ENCODE data around the gene CYSLTR2.

CYSLTR2 gene, protein sequence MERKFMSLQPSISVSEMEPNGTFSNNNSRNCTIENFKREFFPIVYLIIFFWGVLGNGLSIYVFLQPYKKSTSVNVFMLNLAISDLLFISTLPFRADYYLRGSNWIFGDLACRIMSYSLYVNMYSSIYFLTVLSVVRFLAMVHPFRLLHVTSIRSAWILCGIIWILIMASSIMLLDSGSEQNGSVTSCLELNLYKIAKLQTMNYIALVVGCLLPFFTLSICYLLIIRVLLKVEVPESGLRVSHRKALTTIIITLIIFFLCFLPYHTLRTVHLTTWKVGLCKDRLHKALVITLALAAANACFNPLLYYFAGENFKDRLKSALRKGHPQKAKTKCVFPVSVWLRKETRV

DNA sequence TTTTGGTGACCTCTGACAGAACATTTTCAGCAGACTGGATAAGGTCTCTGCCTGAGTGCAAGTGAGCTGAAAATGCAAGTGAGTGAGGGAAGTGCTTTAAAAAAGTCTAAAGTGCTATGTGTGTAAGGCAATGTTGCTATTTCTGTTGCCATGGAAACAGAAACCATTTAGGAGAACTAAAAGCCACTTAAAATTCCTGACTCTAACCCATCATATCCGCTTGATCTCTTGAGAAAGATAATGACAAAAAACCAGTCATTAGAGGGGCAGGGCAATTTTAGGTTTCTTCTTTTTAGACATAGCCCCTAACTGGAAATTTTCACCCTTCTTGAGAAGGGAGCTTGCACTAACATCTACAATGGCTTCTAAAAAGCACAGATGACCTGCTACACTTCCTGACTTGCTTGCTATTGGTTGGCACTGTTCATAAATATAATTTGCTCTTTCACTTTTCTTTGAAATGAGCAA is at the start of gene CYSLTR2:
CYSLTR2 (plus strand) TSS at position 458 of the 468 bp plus-strand sequence. CDS start 52,889 bp downstream, outside the sequence.
- H3K9ac ChIP-seq (ENCODE audit: low read length), result no peak within 1 kb of the TSS
- no peaks in the 10 kb centered on the region for H3K36me3 ChIP-seq (ENCODE audit: control insufficient read depth, insufficient read depth, low read length)
- no peak within 1 kb of the TSS for H3K4me3 ChIP-seq (ENCODE audit: low read length)
- no peak within 1 kb of the TSS for H3K27ac ChIP-seq (ENCODE audit: low read depth, low read length)
- H3K27me3 ChIP-seq (ENCODE audit: control insufficient read depth, insufficient read depth, low read length), result no peaks in the 10 kb centered on the region
- no peaks in the 10 kb centered on the region for H3K4me1 ChIP-seq (ENCODE audit: control insufficient read depth, insufficient read depth, low read length)

DNA sequence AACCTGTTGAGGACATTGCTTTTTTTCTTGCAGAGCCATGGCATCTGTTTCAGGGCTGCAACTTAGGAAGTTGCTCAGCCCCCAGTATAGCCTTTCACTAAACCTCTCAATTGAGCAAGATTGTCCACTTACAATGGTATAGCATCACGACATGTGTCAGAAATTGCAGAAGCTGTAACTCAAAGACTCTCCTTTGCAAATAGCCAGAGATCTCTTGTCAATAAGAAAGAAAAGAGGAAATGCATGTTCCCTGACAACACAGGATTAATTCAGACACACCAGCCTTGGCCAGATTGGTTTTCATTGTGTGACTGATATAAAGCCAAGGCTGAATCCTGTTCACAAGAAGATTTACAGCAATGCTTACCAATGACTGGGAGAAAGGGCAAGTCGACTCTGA is 38.7 kb upstream of the CYSLTR2 start:
- Histone ChIP-seq H3K27ac (ENCODE audit: low read depth, low read length) (no peak overlapping the region), H3K36me3 (ENCODE audit: control insufficient read depth, insufficient read depth, low read length) (no peaks in the 10 kb centered on the region), H3K4me1 (ENCODE audit: control insufficient read depth, insufficient read depth, low read length) (no peaks in the 10 kb centered on the region)

DNA sequence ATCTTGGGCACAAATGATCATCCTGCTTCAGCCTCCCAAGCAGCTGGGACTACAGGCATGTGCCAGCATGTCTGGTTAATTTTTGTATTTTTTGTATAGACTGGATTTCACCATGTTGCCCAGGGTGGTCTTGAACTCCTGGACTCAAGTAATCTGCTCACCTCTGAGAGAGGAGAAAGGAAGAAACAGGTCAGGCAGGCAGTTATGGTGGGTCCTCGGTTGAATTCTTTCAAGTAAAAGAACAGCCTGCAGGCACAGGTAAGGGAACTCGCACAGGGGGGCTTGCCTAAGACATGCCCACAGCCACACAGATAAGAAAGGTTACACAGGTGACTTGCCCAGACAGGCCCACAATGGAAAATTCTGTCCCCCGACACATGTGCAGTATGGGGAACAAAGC is 34.8 kb upstream of the CYSLTR2 start:
- Histone ChIP-seq H3K4me1 (ENCODE audit: control insufficient read depth, insufficient read depth, low read length) (no peaks in the 10 kb centered on the region), H3K27ac (ENCODE audit: low read depth, low read length) (no peak overlapping the region), H3K27me3 (ENCODE audit: control insufficient read depth, insufficient read depth, low read length) (no peaks in the 10 kb centered on the region), H3K4me3 (ENCODE audit: low read length) (no peak overlapping the region), H3K9ac (ENCODE audit: low read length) (no peak overlapping the region), H3K36me3 (ENCODE audit: control insufficient read depth, insufficient read depth, low read length) (no peaks in the 10 kb centered on the region)

More for the DNA sequence above, 38.7 kb upstream of the CYSLTR2 start:
- no peak overlapping the region for H3K4me3 ChIP-seq (ENCODE audit: low read length)
- no peak overlapping the region for H3K9ac ChIP-seq (ENCODE audit: low read length)
- no peaks in the 10 kb centered on the region for H3K27me3 ChIP-seq (ENCODE audit: control insufficient read depth, insufficient read depth, low read length)

DNA sequence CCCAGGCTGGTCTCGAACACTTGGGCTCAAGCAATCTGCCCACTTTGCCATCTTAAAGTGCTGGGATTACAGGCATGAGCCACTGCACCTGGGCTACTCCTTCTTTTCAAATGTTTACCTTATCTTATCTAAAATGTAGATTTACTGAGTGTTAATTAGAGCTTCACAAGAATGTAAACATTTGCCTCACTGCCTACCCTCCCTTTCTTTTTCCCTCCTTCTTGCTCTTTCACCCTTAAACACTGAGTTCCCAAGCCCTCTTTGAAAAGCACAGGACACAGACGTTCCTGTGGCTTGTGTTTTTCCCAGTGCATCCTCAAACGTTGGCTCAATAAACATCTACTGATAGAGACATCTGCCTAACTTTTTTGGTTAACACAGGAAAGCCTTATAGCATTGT is 32.7 kb upstream of the CYSLTR2 start:
- no peak overlapping the region for H3K4me3 ChIP-seq (ENCODE audit: low read length)
- H3K9ac ChIP-seq (ENCODE audit: low read length), result no peak overlapping the region
- no peaks in the 10 kb centered on the region for H3K36me3 ChIP-seq (ENCODE audit: control insufficient read depth, insufficient read depth, low read length)
- H3K27ac ChIP-seq (ENCODE audit: low read depth, low read length), result no peak overlapping the region
- no peaks in the 10 kb centered on the region for H3K4me1 ChIP-seq (ENCODE audit: control insufficient read depth, insufficient read depth, low read length)
- no peaks in the 10 kb centered on the region for H3K27me3 ChIP-seq (ENCODE audit: control insufficient read depth, insufficient read depth, low read length)

DNA sequence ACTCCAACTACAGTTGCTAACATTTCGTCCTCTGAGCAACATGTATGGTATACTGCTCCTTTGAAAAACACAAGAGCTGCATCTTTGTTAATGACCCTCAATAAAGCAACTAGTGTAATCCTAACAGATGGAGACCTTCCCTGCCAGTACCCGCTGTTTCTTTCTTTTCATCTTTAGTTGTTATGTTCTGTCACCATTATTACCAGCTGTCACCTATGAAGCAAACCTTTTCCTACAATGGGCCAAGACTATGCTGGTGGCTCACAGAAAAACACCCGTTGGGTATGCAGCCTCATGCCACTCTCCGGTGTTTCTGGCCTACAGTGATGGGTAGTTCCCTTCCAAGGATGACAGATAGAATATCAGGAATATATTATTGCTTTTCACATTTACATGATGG is 29.7 kb upstream of the CYSLTR2 start:
- H3K4me3 ChIP-seq (ENCODE audit: low read length), result no peak overlapping the region
- H3K4me1 ChIP-seq (ENCODE audit: control insufficient read depth, insufficient read depth, low read length), result no peaks in the 10 kb centered on the region
- H3K36me3 ChIP-seq (ENCODE audit: control insufficient read depth, insufficient read depth, low read length), result no peaks in the 10 kb centered on the region
- no peak overlapping the region for H3K9ac ChIP-seq (ENCODE audit: low read length)
- H3K27ac ChIP-seq (ENCODE audit: low read depth, low read length), result no peak overlapping the region
- H3K27me3 ChIP-seq (ENCODE audit: control insufficient read depth, insufficient read depth, low read length), result no peaks in the 10 kb centered on the region

DNA sequence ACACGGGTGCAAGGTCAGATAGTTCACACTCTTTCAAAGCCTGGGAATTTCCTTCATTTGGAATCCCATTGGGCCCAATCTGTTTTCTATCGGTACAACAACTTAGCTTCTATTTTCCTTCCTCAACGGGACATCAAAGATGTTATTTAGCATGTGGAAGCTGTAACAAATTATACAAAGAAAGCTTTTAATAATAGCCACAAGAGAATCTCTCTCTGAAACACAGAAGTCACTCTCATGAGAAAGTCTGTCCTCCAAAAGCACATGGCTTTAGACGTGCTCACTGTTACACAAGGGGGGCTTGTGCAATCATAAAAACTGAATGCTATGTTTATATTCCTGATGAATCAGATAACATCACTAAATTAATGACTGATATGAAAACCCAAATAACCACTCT is 28.9 kb upstream of the CYSLTR2 start:
- no peaks in the 10 kb centered on the region for H3K36me3 ChIP-seq (ENCODE audit: control insufficient read depth, insufficient read depth, low read length)
- no peak overlapping the region for H3K9ac ChIP-seq (ENCODE audit: low read length)
- H3K4me3 ChIP-seq (ENCODE audit: low read length), result no peak overlapping the region
- no peak overlapping the region for H3K27ac ChIP-seq (ENCODE audit: low read depth, low read length)
- no peaks in the 10 kb centered on the region for H3K4me1 ChIP-seq (ENCODE audit: control insufficient read depth, insufficient read depth, low read length)
- H3K27me3 ChIP-seq (ENCODE audit: control insufficient read depth, insufficient read depth, low read length), result no peaks in the 10 kb centered on the region

DNA sequence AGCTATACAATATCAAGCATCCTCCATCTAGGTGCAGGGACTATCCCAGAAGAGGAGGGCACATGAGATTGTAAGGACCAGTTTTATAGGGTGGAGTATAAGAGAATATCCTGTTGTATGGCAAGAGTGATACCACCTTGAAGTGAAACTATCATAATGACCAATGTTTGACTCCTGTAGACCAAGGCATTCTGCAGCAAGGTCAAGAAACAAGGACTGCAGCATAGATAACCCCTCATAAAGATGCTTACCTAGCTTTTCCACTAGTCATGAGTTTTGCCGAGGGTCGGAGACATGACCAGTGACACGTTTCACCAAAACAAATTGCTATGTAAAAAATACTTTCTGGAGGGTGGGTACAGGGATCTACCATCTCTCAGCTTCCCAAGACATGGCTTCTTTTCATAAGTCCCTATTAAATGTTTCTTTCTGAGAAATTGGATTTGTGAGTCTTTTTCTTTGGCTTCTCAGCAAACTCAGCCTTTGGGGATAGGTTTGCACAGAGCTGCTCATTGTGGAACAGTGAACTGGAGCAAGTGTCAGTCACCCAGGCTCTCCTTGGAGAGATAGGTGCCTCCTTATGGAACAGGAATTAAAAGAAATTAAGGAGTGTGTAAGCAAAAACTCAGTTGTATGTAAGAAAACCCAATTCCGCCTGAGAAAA is 28.2 kb upstream of the CYSLTR2 start:
- H3K27ac ChIP-seq (ENCODE audit: low read depth, low read length), result no peak overlapping the region
- H3K4me3 ChIP-seq (ENCODE audit: low read length), result no peak overlapping the region
- H3K4me1 ChIP-seq (ENCODE audit: control insufficient read depth, insufficient read depth, low read length), result no peaks in the 10 kb centered on the region
- no peak overlapping the region for H3K9ac ChIP-seq (ENCODE audit: low read length)
- H3K27me3 ChIP-seq (ENCODE audit: control insufficient read depth, insufficient read depth, low read length), result no peaks in the 10 kb centered on the region
- no peaks in the 10 kb centered on the region for H3K36me3 ChIP-seq (ENCODE audit: control insufficient read depth, insufficient read depth, low read length)

DNA sequence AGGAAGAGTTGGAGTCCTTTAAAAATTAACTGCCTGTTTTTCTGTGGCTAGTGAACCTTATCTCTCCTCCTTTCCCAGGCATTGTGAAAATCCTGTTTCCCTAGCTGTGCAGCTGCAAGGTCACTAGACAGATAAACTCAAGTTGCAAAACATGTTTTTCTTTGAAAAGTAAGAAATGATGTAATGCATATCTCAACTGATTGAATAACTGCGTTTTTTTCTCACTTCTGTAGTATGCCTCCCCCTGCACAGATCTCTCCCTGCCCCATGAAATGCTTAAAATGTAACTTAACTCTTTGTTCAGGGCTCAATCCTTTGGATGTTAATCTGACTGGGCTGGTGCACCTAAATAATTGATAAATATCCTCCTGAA is 27.7 kb upstream of the CYSLTR2 start:
- Histone ChIP-seq H3K36me3 (ENCODE audit: control insufficient read depth, insufficient read depth, low read length) (no peaks in the 10 kb centered on the region), H3K27me3 (ENCODE audit: control insufficient read depth, insufficient read depth, low read length) (no peaks in the 10 kb centered on the region), H3K9ac (ENCODE audit: low read length) (no peak overlapping the region), H3K27ac (ENCODE audit: low read depth, low read length) (no peak overlapping the region), H3K4me3 (ENCODE audit: low read length) (no peak overlapping the region), H3K4me1 (ENCODE audit: control insufficient read depth, insufficient read depth, low read length) (no peaks in the 10 kb centered on the region)

DNA sequence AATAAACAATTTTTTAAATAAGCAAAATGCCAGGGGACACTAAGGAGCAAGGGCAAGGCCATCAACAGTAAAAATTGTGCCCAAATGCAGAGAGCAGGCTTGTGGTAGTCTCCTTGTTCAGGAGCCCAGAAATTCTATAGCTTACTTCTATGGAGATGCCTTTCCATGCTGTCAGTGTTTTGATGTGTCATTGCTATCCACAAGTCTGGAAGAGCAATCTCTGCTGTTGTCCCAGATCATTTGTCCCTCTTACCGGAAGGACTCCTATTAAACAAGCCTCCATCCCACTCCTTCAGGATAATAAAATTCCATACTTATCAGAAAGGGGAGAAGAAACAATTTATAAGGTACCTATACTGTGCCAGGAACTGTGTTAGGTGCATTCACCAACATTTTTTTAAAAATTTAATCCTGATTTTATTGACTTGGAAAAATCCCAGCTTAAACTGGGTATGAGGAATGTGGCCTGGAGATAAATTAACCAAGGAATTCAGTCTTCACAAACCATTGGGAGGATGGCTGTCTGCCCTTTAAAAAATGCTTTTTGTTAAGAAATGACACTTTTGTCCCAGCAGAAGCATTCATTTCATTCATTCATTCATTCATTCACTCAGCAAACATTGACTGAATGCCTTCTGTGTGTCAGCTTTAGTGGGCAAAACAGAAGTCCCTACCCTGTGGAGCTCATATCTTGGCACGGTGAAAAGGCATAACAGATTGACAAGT is 26.8 kb upstream of the CYSLTR2 start:
- no peak overlapping the region for H3K27ac ChIP-seq (ENCODE audit: low read depth, low read length)
- H3K4me3 ChIP-seq (ENCODE audit: low read length), result no peak overlapping the region
- no peaks in the 10 kb centered on the region for H3K36me3 ChIP-seq (ENCODE audit: control insufficient read depth, insufficient read depth, low read length)
- H3K9ac ChIP-seq (ENCODE audit: low read length), result no peak overlapping the region
- no peaks in the 10 kb centered on the region for H3K4me1 ChIP-seq (ENCODE audit: control insufficient read depth, insufficient read depth, low read length)
- H3K27me3 ChIP-seq (ENCODE audit: control insufficient read depth, insufficient read depth, low read length), result no peaks in the 10 kb centered on the region

DNA sequence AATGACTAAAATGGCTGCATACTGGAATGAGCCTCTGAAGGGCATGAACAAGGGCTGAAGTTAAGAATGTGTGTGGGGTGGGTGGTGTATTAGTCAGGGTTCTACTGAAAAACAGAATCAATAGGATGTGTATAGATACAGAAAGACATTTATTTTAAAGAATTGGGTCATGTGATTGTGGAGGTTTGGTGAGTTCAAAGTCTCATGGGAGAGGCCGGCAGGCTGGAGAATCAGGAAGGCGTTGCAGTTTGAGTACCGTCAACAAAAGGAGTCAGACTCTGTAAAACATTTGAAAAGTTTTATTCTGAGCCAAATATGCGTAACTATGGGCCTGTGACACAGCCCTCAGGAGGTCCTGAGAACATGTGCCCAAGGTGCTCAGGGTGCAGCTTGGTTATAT is 24.5 kb upstream of the CYSLTR2 start:
- Histone ChIP-seq H3K27me3 (ENCODE audit: control insufficient read depth, insufficient read depth, low read length) (no peaks in the 10 kb centered on the region), H3K4me1 (ENCODE audit: control insufficient read depth, insufficient read depth, low read length) (no peaks in the 10 kb centered on the region), H3K27ac (ENCODE audit: low read depth, low read length) (no peak overlapping the region), H3K9ac (ENCODE audit: low read length) (no peak overlapping the region), H3K4me3 (ENCODE audit: low read length) (no peak overlapping the region), H3K36me3 (ENCODE audit: control insufficient read depth, insufficient read depth, low read length) (no peaks in the 10 kb centered on the region)

DNA sequence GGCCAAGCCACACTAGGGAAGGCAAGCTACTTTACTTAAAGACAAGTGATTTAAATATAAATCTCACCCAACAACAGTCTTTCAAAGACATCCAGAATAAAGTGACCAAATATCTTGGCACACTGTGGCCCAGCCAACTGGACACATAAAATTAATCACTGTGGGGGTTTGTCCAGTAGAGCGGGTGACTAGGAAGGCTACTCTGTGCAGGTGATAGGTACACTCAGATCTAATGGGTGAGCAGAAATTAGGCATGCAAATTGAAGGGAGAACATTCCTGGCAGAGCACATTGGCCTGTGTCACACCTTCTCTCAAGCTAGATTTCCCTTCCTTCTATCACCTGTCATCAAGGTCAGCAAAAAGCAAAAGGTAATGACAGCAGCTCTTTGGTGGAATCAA is 23.4 kb upstream of the CYSLTR2 start:
- H3K36me3 ChIP-seq (ENCODE audit: control insufficient read depth, insufficient read depth, low read length), result no peaks in the 10 kb centered on the region
- no peaks in the 10 kb centered on the region for H3K27me3 ChIP-seq (ENCODE audit: control insufficient read depth, insufficient read depth, low read length)
- H3K9ac ChIP-seq (ENCODE audit: low read length), result no peak overlapping the region
- no peaks in the 10 kb centered on the region for H3K4me1 ChIP-seq (ENCODE audit: control insufficient read depth, insufficient read depth, low read length)
- H3K4me3 ChIP-seq (ENCODE audit: low read length), result no peak overlapping the region
- no peak overlapping the region for H3K27ac ChIP-seq (ENCODE audit: low read depth, low read length)

DNA sequence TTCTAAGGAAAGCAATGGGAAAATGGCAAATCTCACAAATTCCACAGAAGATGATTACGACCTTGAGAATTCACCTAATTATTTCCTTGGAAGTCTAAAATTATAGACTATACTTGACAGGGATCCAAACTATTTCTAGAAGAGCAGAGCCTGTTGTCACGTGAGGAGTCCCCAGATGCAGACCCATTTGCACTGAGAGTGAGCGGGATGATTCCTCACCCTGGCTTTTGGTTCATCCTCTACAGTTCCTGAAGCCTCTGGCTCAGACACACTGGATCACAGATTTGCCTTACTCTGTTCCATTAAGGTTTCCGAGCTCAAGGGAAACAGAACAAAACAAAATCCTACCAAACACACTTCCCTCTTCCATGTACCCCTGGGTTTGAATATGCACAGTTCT is 23.0 kb upstream of the CYSLTR2 start:
- H3K27ac ChIP-seq (ENCODE audit: low read depth, low read length), result no peak overlapping the region
- H3K4me3 ChIP-seq (ENCODE audit: low read length), result no peak overlapping the region
- H3K36me3 ChIP-seq (ENCODE audit: control insufficient read depth, insufficient read depth, low read length), result no peaks in the 10 kb centered on the region
- H3K9ac ChIP-seq (ENCODE audit: low read length), result no peak overlapping the region
- no peaks in the 10 kb centered on the region for H3K4me1 ChIP-seq (ENCODE audit: control insufficient read depth, insufficient read depth, low read length)
- no peaks in the 10 kb centered on the region for H3K27me3 ChIP-seq (ENCODE audit: control insufficient read depth, insufficient read depth, low read length)
